ENCODE results near the gene ZBTB5.

The ZBTB5 gene

GRCh38 chr9:37422289-37423104, 42.8 kb downstream of the ZBTB5 start, which contains the start of gene GRHPR:
GRHPR (plus strand) TSS chr9:37422696; CDS start chr9:37422751, 55 bp downstream.
- peak; percentile 68 to 85 (median 78) for DNase-seq

- no peak for DNase-seq
Observed at GRCh38 chr9:37421914-37422288, 43.3 kb downstream of the ZBTB5 start.

GRCh38 chr9:37420271-37421215, 44.7 kb downstream of the ZBTB5 start:
- DNase-seq = no peak

GRCh38 chr9:37419204-37419603, 46.0 kb downstream of the ZBTB5 start:
- DNase-seq = no peak

- DNase-seq = no peak
Observed at GRCh38 chr9:37417857-37418618, 47.2 kb downstream of the ZBTB5 start.

GRCh38 chr9:37417252-37417803, 47.9 kb downstream of the ZBTB5 start:
- no peak for DNase-seq

GRCh38 chr9:37415011-37415719, 50.1 kb downstream of the ZBTB5 start:
- DNase-seq = peak; percentile 14 to 58 (median 50)

- no peak for DNase-seq
Observed at GRCh38 chr9:37414503-37414943, 50.7 kb downstream of the ZBTB5 start.

GRCh38 chr9:37413311-37413710, 51.9 kb downstream of the ZBTB5 start:
- DNase-seq = no peak

- no peak for DNase-seq
Observed at GRCh38 chr9:37412431-37413151, 52.7 kb downstream of the ZBTB5 start.

GRCh38 chr9:37410969-37411785, 54.1 kb downstream of the ZBTB5 start:
- no peak for DNase-seq

GRCh38 chr9:37410354-37410861, 54.8 kb downstream of the ZBTB5 start:
- no peak for DNase-seq

- no peak for DNase-seq
Observed at GRCh38 chr9:37408933-37409710, 56.1 kb downstream of the ZBTB5 start.

- DNase-seq = no peak
Observed at GRCh38 chr9:37407468-37407867, 57.8 kb downstream of the ZBTB5 start.

GRCh38 chr9:37406603-37407401, 58.4 kb downstream of the ZBTB5 start:
- no peak for DNase-seq

- no peak for DNase-seq
Observed at GRCh38 chr9:37405764-37406380, 59.4 kb downstream of the ZBTB5 start.

GRCh38 chr9:37405350-37405749, 59.9 kb downstream of the ZBTB5 start:
- no peak for DNase-seq

- no peak for DNase-seq
Observed at GRCh38 chr9:37404590-37404989, 60.7 kb downstream of the ZBTB5 start.
